Breast epithelium (tissue), 4 donors: ENCODE data around the gene CRYGS. TPM values are rescaled to one million over a fixed set of nuclear protein-coding genes. Genes with fewer than 3 reads are reported as not detected.

Experiments used
- DNase-seq, 2 donors: peaks; one replicate each; pipeline ENCODE4 v3.0.0-alpha.2; 2019; ENCODE audit warnings: low spot score in 2 of 2
- H3K27ac ChIP-seq, 2 donors: fragments of 200-600 bp; sonication (generic) in 1 of 2; one replicate each; pipeline ENCODE4 v1.5.1; 2016 to 2019; ENCODE audit warnings: mild to moderate bottlenecking in 1 of 2
- H3K27me3 ChIP-seq, 2 donors: fragments of 200-600 bp; sonication (generic) in 1 of 2; one replicate each; pipeline versions ENCODE4 v1.5.1 to v1.6.0; 2017 to 2019; ENCODE audit warnings: control low read depth in 1 of 2, mild to moderate bottlenecking in 1 of 2
- H3K36me3 ChIP-seq: fragments of 200-600 bp; one replicate; pipeline ENCODE4 v1.5.1; 2019
- H3K4me1 ChIP-seq, 2 donors: fragments of 200-600 bp; sonication (generic); one replicate each; pipeline ENCODE4 v1.5.1; 2016 to 2019; ENCODE audit warnings: control low read depth in 1 of 2
- H3K4me3 ChIP-seq, 3 donors: fragments of 200-600 bp; sonication (generic); 1 replicate in 2 of 3; 2 replicates in 1 of 3; pipeline ENCODE4 v1.5.1; 2016 to 2019; ENCODE audit warnings: mild to moderate bottlenecking in 3 of 3, moderate library complexity in 2 of 3
- H3K9me3 ChIP-seq, 2 donors: fragments of 200-600 bp; sonication (generic) in 1 of 2; one replicate each; pipeline ENCODE4 v1.5.1; 2016 to 2019; ENCODE audit warnings: control low read depth in 1 of 2
- POLR2A ChIP-seq: fragments of 450-650 bp; IDR thresholded peaks from one replicate; pipeline ENCODE4 v1.6.1; 2016; ENCODE audit warnings: antibody characterized with exemption, mild to moderate bottlenecking, moderate library complexity
- POLR2AphosphoS5 ChIP-seq, 3 donors: sonication (generic); formaldehyde crosslinking; IDR thresholded peaks; one replicate each; pipeline ENCODE4 v1.6.1; 2017; ENCODE audit warnings: antibody characterized with exemption in 3 of 3
- intact Hi-C: fragments of 100-400 bp; cut with DNase I; formaldehyde crosslinking; loops from one replicate; pipeline ENCODE4 v1.15.1; 2023; ENCODE audit warnings: low total_unique reads
- total RNA-seq, 3 donors: library from RNA; depleted of rRNA; stranded (reverse); fragments of >200 nt; gene quantifications; one replicate each; pipeline ENCODE4 v1.1.0, GENCODE V29; 2016
- TF ChIP-seq, protein P1 (sequence below), 3 donors: fragments of 450-650 bp; IDR thresholded peaks; one replicate each; pipeline ENCODE4 v1.5.1; 2016 to 2017; ENCODE audit warnings: antibody characterized with exemption in 3 of 3, mild to moderate bottlenecking in 3 of 3, moderate library complexity in 3 of 3

The CRYGS gene
- total RNA-seq, 3 donors from 2014 or later = 3.8 to 5.9 (median 4.2) TPM

GRCh38 chr3:186582541-186582940 lies 38.4 kb upstream of the CRYGS start:
- Histone ChIP-seq H3K9me3 (no peaks in the 10 kb centered on the region), H3K4me3 (no peak overlapping the region), H3K27ac (no peak overlapping the region), H3K4me1 (no peaks in the 10 kb centered on the region), H3K36me3 (no peaks in the 10 kb centered on the region), H3K27me3 (no peaks in the 10 kb centered on the region)
- no peak for TF ChIP-seq POLR2A
- TF ChIP-seq, protein P1, sequence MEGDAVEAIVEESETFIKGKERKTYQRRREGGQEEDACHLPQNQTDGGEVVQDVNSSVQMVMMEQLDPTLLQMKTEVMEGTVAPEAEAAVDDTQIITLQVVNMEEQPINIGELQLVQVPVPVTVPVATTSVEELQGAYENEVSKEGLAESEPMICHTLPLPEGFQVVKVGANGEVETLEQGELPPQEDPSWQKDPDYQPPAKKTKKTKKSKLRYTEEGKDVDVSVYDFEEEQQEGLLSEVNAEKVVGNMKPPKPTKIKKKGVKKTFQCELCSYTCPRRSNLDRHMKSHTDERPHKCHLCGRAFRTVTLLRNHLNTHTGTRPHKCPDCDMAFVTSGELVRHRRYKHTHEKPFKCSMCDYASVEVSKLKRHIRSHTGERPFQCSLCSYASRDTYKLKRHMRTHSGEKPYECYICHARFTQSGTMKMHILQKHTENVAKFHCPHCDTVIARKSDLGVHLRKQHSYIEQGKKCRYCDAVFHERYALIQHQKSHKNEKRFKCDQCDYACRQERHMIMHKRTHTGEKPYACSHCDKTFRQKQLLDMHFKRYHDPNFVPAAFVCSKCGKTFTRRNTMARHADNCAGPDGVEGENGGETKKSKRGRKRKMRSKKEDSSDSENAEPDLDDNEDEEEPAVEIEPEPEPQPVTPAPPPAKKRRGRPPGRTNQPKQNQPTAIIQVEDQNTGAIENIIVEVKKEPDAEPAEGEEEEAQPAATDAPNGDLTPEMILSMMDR (IDR thresholded peaks at IDR 0.05) = no peak
- TF ChIP-seq POLR2AphosphoS5 (IDR thresholded peaks at IDR 0.05) = no peak
- intact Hi-C loops = no loop called here
- DNase-seq = no peak

- Histone ChIP-seq H3K4me1 (no peaks in the 10 kb centered on the region), H3K27me3 (no peaks in the 10 kb centered on the region), H3K36me3 (no peaks in the 10 kb centered on the region), H3K4me3 (no peak overlapping the region), H3K27ac (no peak overlapping the region), H3K9me3 (no peaks in the 10 kb centered on the region)
- no peak for TF ChIP-seq POLR2A
- TF ChIP-seq, protein P1 (IDR thresholded peaks at IDR 0.05) = no peak
- TF ChIP-seq POLR2AphosphoS5 (IDR thresholded peaks at IDR 0.05) = no peak
- intact Hi-C loops = no loop called here
- no peak for DNase-seq
These were observed 36.6 kb upstream of the CRYGS start for GRCh38 chr3:186580785-186581184.

DNA sequence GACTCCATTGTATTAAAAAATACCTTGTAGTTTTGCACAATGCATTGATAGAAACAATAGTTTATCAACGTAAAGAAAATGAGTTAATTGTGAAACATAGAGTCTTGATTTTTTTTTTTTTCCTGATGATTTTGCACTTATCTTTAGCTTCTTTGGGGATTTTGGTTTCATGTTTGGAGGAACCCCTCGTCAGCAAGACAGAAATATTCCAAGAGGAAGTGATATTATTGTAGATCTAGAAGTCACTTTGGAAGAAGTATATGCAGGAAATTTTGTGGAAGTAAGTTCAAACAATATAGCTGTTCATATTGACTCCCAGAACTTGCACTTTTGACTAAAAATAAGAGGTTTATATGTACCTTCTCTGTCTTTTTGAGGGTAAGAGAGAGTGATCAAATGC lies 33.3 kb upstream of the CRYGS start:
- Histone ChIP-seq H3K4me1 (no peaks in the 10 kb centered on the region), H3K27me3 (no peaks in the 10 kb centered on the region), H3K36me3 (peaks cover 7% of the 10 kb centered on the region), H3K9me3 (no peaks in the 10 kb centered on the region), H3K4me3 (no peak overlapping the region), H3K27ac (no peak overlapping the region)
- intact Hi-C loops = no loop called here
- TF ChIP-seq POLR2A (no peak), POLR2AphosphoS5 (IDR thresholded peaks at IDR 0.05) (no peak)
- TF ChIP-seq, protein P1 (IDR thresholded peaks at IDR 0.05) = no peak
- no peak for DNase-seq

DNA sequence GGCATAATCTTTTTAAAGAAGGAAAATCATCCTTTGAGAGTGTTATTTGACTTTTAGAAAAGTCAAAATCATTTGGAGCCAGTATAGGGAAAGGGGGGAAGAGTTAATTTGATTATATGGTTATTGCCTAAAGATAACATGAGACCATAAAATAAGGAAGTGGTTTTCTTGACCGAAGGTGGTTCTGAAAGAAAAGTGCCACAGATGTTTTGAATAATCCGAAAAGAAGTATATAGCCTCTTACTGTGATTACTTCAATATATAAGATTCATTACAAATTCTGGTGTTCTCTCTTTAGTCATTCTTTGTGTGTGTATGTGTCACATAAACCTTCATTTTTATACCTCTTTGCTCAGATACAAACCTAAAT lies 27.4 kb upstream of the CRYGS start:
- no peak for DNase-seq
- Histone ChIP-seq H3K4me3 (peak overlapping the region; percentile 80 to 96 (median 92)), H3K4me1 (peaks cover 4 to 5% of the 10 kb centered on the region in 2 donors), H3K27ac (no peak overlapping the region), H3K27me3 (no peaks in the 10 kb centered on the region), H3K9me3 (no peaks in the 10 kb centered on the region), H3K36me3 (peaks cover 7% of the 10 kb centered on the region)
- TF ChIP-seq, protein P1 (IDR thresholded peaks at IDR 0.05) = no peak
- TF ChIP-seq POLR2A (no peak), POLR2AphosphoS5 (IDR thresholded peaks at IDR 0.05) (no peak)
- intact Hi-C loops = no loop called here

DNA sequence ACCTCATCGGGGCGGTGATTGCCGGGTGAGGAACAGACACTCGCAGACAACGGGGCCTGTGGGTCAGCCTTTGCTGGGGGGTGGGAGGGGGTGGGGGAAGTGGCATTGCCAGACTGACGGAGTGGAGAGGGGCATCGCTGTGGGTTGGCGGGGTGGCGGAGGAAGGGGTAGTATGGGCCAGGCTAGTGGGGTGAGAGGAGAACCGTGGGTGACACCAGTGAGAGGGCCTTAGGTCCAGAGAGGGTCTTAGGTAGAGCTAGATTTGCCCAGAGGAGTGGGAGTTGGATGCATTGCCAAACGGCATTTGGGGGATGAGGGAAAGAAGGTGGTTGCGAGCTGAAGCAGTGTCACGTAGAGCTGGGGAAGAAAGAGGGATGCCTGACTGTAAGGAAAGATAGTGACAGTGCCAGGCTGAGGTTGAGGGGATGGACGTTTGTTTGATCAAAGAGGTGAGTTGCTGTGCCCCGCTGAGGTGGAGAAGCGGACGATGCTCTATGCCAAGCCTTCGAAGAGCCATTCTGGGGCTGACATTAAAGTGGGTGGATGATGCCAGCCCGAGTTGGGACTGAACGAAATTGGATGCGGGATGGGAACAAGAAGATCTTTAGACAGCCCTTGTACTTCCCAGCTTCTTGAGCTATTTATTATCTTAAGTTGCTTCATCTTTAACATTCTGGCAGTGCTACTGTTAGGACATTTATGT lies 26.9 kb upstream of the CRYGS start:
- TF ChIP-seq POLR2AphosphoS5 (IDR thresholded peaks at IDR 0.05) = no peak
- TF ChIP-seq POLR2A = no peak
- TF ChIP-seq, protein P1 (IDR thresholded peaks at IDR 0.05) = no peak
- no peaks in the 10 kb centered on the region for H3K27me3 ChIP-seq
- H3K4me1 ChIP-seq = peaks cover 4 to 5% of the 10 kb centered on the region in 2 donors
- no peak for DNase-seq
- intact Hi-C loops = no loop called here
- no peaks in the 10 kb centered on the region for H3K9me3 ChIP-seq
- peak overlapping the region; percentile 80 to 96 (median 92) for H3K4me3 ChIP-seq
- H3K36me3 ChIP-seq = peaks cover 7% of the 10 kb centered on the region
- H3K27ac ChIP-seq = peak overlapping the region; percentile 93 to 96
